GM10847 (cell line): ENCODE data around the gene XRCC1.

Experiments used
- POLR2A ChIP-seq: IDR thresholded peaks from 2 replicates; pipeline ENCODE4 v1.6.1; 2011; ENCODE audit not compliant: insufficient read length; ENCODE audit errors: extremely low read depth

XRCC1 gene

GRCh38 chr19:43563816-43564457 is 11.4 kb downstream of the XRCC1 start:
- TF ChIP-seq POLR2A, result no peak

- no peak for TF ChIP-seq POLR2A
Measured at GRCh38 chr19:43562698-43563241, 12.6 kb downstream of the XRCC1 start.

GRCh38 chr19:43562226-43562697 is 13.1 kb downstream of the XRCC1 start:
- no peak for TF ChIP-seq POLR2A

- TF ChIP-seq POLR2A, result no peak
Measured at GRCh38 chr19:43561139-43561970, 14.0 kb downstream of the XRCC1 start.

- no peak for TF ChIP-seq POLR2A
Measured at GRCh38 chr19:43560687-43561086, 14.6 kb downstream of the XRCC1 start.

- TF ChIP-seq POLR2A, result no peak
Measured at GRCh38 chr19:43555185-43555770, 20.0 kb downstream of the XRCC1 start.

- no peak for TF ChIP-seq POLR2A
Measured at GRCh38 chr19:43554317-43554895, 20.9 kb downstream of the XRCC1 start.

- no peak for TF ChIP-seq POLR2A
Measured at GRCh38 chr19:43553656-43554055, 21.7 kb downstream of the XRCC1 start.

GRCh38 chr19:43552616-43553015 is 22.7 kb downstream of the XRCC1 start:
- TF ChIP-seq POLR2A, result no peak

- TF ChIP-seq POLR2A, result no peak
Measured at GRCh38 chr19:43552198-43552450, 23.2 kb downstream of the XRCC1 start.

GRCh38 chr19:43551399-43552197 is 23.7 kb downstream of the XRCC1 start:
- no peak for TF ChIP-seq POLR2A

- no peak for TF ChIP-seq POLR2A
Measured at GRCh38 chr19:43548706-43549105, 26.6 kb downstream of the XRCC1 start.

GRCh38 chr19:43546581-43546980 is 28.7 kb downstream of the XRCC1 start:
- no peak for TF ChIP-seq POLR2A

GRCh38 chr19:43545981-43546380 is 29.3 kb downstream of the XRCC1 start:
- TF ChIP-seq POLR2A, result no peak

GRCh38 chr19:43545276-43545675 is 30.1 kb downstream of the XRCC1 start:
- no peak for TF ChIP-seq POLR2A
